GM12878 (cell line): ENCODE results near the gene MGA. TPM values are rescaled to one million over a fixed set of nuclear protein-coding genes. Genes with fewer than 3 reads are reported as not detected.

Experiments used
- ATAC-seq: fragments of 200-7000 bp; cut with Tn5 transposase; 3 replicates; pipeline ENCODE4 v1.9.1; 2020; ENCODE audit warnings: mild to moderate bottlenecking, moderate library complexity
- BruUV-seq: library from RNA; stranded (reverse); fragments of 400-500 nt; replicated peaks from 2 replicates; lab custom pipeline; 2021; lab: Mats Ljungman, UMichigan
- CTCF ChIA-PET: fragments of 300-600 bp; sonication (Branson Sonifier 250); formaldehyde crosslinking; extraction: SDS; loops from one replicate; lab custom pipeline; 2021; ENCODE audit warnings: inconsistent platforms; lab: Yijun Ruan, JAX
- POLR2A ChIA-PET: fragments of 350-600 bp; formaldehyde crosslinking; extraction: SDS; loops from one replicate; lab custom pipeline; 2021; ENCODE audit warnings: inconsistent platforms; lab: Charles Lee
- RAD21 ChIA-PET: fragments of 300-600 bp; sonication (Branson Sonifier 250); formaldehyde crosslinking; loops from one replicate; lab custom pipeline; 2023; ENCODE audit warnings: antibody characterized with exemption; ENCODE audit not compliant: unreplicated experiment; lab: Charles Lee
- SMC1A ChIA-PET: fragments of 300-600 bp; sonication (Branson Sonifier 250); formaldehyde crosslinking; loops from one replicate; lab custom pipeline; 2023; ENCODE audit not compliant: unreplicated experiment, uncharacterized antibody; lab: Charles Lee
- DNase-seq: peaks from one replicate; pipeline ENCODE4 v3.0.0-alpha.2; 2011; ENCODE audit warnings: low read depth, low spot score
- FAIRE-seq: peaks from 3 replicates; lab custom pipeline; 2011; peaks lifted over from hg19 to GRCh38; lab: Jason Lieb, UNC
- H2AFZ ChIP-seq: 2 replicates; pipeline ENCODE4 v1.6.0; 2011; ENCODE audit warnings: low read depth, low read length, control low read depth; ENCODE audit not compliant: control insufficient read depth
- H3K27ac ChIP-seq: 2 replicates; pipeline ENCODE4 v1.5.1; 2011; ENCODE audit warnings: control low read depth; ENCODE audit not compliant: control insufficient read depth, insufficient read depth
- H3K27me3 ChIP-seq, 2 experiments: replicated peaks in 1 of 2; 2 replicates each; pipeline versions ENCODE4 v1.6.0 to v1.6.1; 2011; ENCODE audit warnings: low read length in 1 of 2; ENCODE audit not compliant: control insufficient read depth in 2 of 2, insufficient read depth in 2 of 2
- H3K36me3 ChIP-seq, 2 experiments: 2 replicates each; pipeline ENCODE4 v1.5.1; 2011; ENCODE audit warnings: low read length in 1 of 2; ENCODE audit not compliant: control insufficient read depth in 2 of 2, insufficient read depth in 2 of 2
- H3K4me1 ChIP-seq: 2 replicates; pipeline ENCODE4 v1.6.1; 2011; ENCODE audit warnings: mild to moderate bottlenecking, low read length, moderate library complexity, mixed read lengths; ENCODE audit not compliant: control insufficient read depth, insufficient read depth
- H3K4me2 ChIP-seq: 2 replicates; pipeline ENCODE4 v1.6.0; 2011; ENCODE audit warnings: control low read depth; ENCODE audit not compliant: control insufficient read depth, insufficient read depth
- H3K4me3 ChIP-seq: fragments of 200-600 bp; sonication (generic); 2 replicates; pipeline ENCODE4 v1.5.1; 2016
- H3K79me2 ChIP-seq: 2 replicates; pipeline ENCODE4 v1.6.0; 2011; ENCODE audit warnings: low read length; ENCODE audit not compliant: control insufficient read depth, insufficient read depth
- H3K9ac ChIP-seq: 2 replicates; pipeline ENCODE4 v1.8.0; 2011; ENCODE audit warnings: low read length, control low read depth, mixed read lengths; ENCODE audit not compliant: control insufficient read depth, insufficient read depth
- H3K9me3 ChIP-seq: replicated peaks from 3 replicates; pipeline ENCODE4 v1.5.1; 2011; ENCODE audit warnings: mild to moderate bottlenecking, low read length; ENCODE audit not compliant: control insufficient read depth, insufficient read depth
- H4K20me1 ChIP-seq: 2 replicates; pipeline ENCODE4 v1.6.0; 2011; ENCODE audit not compliant: control insufficient read depth, insufficient read depth
- ASH2L ChIP-seq: fragments of 300-600, 200-600 bp; sonication (generic); IDR thresholded peaks from 2 replicates; pipeline ENCODE4 v1.6.1; 2017; ENCODE audit warnings: low read depth, mild to moderate bottlenecking, borderline replicate concordance
- EED ChIP-seq: sonication (generic); IDR thresholded peaks from 2 replicates; pipeline ENCODE4 v1.6.1; 2016; ENCODE audit warnings: antibody characterized with exemption, low read depth
- GATAD2B ChIP-seq: fragments of 450-650 bp; conservative IDR thresholded peaks from 2 replicates; pipeline ENCODE4 v1.6.1; 2017; ENCODE audit warnings: low read depth, mild to moderate bottlenecking, moderate library complexity
- IKZF1 ChIP-seq: fragments of 450-650 bp; conservative IDR thresholded peaks from 2 replicates; pipeline ENCODE4 v1.6.1; 2017; ENCODE audit warnings: antibody characterized with exemption, mild to moderate bottlenecking
- IRF5 ChIP-seq: fragments of 450-650 bp; IDR thresholded peaks from 2 replicates; pipeline ENCODE4 v1.6.1; 2017; ENCODE audit warnings: borderline replicate concordance
- KAT2A ChIP-seq: conservative IDR thresholded peaks from 2 replicates; pipeline ENCODE4 v1.6.1; 2011; ENCODE audit warnings: low read depth, low read length; ENCODE audit not compliant: control insufficient read depth
- MEF2A ChIP-seq: IDR thresholded peaks from 2 replicates; pipeline ENCODE4 v1.6.1; 2011; ENCODE audit warnings: low read depth, mild to moderate bottlenecking, low read length, moderate library complexity; ENCODE audit not compliant: insufficient read depth
- MYC ChIP-seq: IDR thresholded peaks from 2 replicates; pipeline ENCODE4 v1.6.1; 2011; ENCODE audit warnings: mild to moderate bottlenecking, low read length, moderate library complexity, inconsistent platforms; ENCODE audit not compliant: insufficient read depth, insufficient replicate concordance, insufficient read length, severe bottlenecking
- NR2C1 ChIP-seq: fragments of 450-650 bp; IDR thresholded peaks from 2 replicates; pipeline ENCODE4 v1.6.1; 2017; ENCODE audit warnings: antibody characterized with exemption, mild to moderate bottlenecking, moderate library complexity
- POU2F2 ChIP-seq: IDR thresholded peaks from 3 replicates; pipeline ENCODE4 v1.6.1; 2011; ENCODE audit warnings: low read depth, mild to moderate bottlenecking, low read length, borderline replicate concordance
- PRDM15 ChIP-seq: fragments of 450-650 bp; formaldehyde crosslinking; IDR thresholded peaks from 2 replicates; pipeline ENCODE4 v1.4.0; 2020; ENCODE audit warnings: mild to moderate bottlenecking, moderate library complexity
- RFX5 ChIP-seq: IDR thresholded peaks from 2 replicates; pipeline ENCODE4 v1.6.1; 2011; ENCODE audit warnings: low read depth, low read length, improper control_type of control experiment
- RUNX3 ChIP-seq: IDR thresholded peaks from 2 replicates; pipeline ENCODE4 v1.6.1; 2012; ENCODE audit warnings: low read length, inconsistent platforms
- SIN3A ChIP-seq: IDR thresholded peaks from 2 replicates; pipeline ENCODE4 v1.6.1; 2012; ENCODE audit warnings: low read depth, low read length, improper control_type of control experiment
- YBX1 ChIP-seq: fragments of 450-650 bp; IDR thresholded peaks from 2 replicates; pipeline ENCODE4 v1.6.1; 2016; ENCODE audit warnings: antibody characterized with exemption
- ZBTB11 ChIP-seq: fragments of 450-650 bp; formaldehyde crosslinking; IDR thresholded peaks from 2 replicates; pipeline ENCODE4 v1.5.0; 2022; ENCODE audit warnings: mild to moderate bottlenecking, missing genetic modification characterization
- WGBS: methylation state at CpG from one replicate; pipeline ENCODE4 v1.1.6; 2016; ENCODE audit warnings: low lambda C conversion rate; ENCODE audit not compliant: insufficient replicate concordance, insufficient coverage; ENCODE audit errors: missing lambda C conversion rate; 5-methylcytosine and 5-hydroxymethylcytosine counted together
- in situ Hi-C: fragments of 300-500 bp; cut with MboI; formaldehyde crosslinking; loops from 9 replicates; pipeline ENCODE4 v1.14.3; 2018; ENCODE audit warnings: mixed read lengths
- intact Hi-C: fragments of 100-400 bp; cut with micrococcal nuclease; formaldehyde crosslinking; loops from one replicate; pipeline ENCODE4 v1.14.2; 2022; ENCODE audit not compliant: unreplicated experiment
- polyA plus RNA-seq, 11 experiments: library from polyadenylated mRNA; depleted of rRNA in 4 of 11; unstranded in 6 of 11; stranded (reverse) in 5 of 11; fragments of >200 nt; fragmentation: Nextera tagmentation in 4 of 11; fragmentation: Illumina TruSeq in 1 of 11; extraction: Ambion mirVana in 4 of 11; extraction: Trizol in 1 of 11; gene quantifications; 1 replicate in 1 of 11; 2 replicates in 10 of 11; pipeline versions ENCODE4 v1.2.1 to v1.2.3, GENCODE V29; 2011 to 2016; ENCODE audit warnings: inconsistent platforms in 2 of 11, missing spikeins in 2 of 11, low read depth in 1 of 11
- total RNA-seq, 4 experiments: library from RNA; depleted of rRNA in 3 of 4; stranded (reverse); fragments of >200 nt in 3 of 4; fragmentation: Illumina TruSeq in 1 of 4; extraction: Trizol in 1 of 4; gene quantifications; 2 replicates each; pipeline versions ENCODE4 v1.2.1 to v1.2.3, GENCODE V29; 2013 to 2021

MGA gene
- total and polyA plus RNA-seq, 10 of the 15 experiments (the other 5 are each of a cell fraction or from before 2014, with no cell fraction given), result 2.6 to 29.6 (median 17.0) TPM

GRCh38 chr15:41655716-41656115 is 4.5 kb upstream of the MGA start (continued):
- TF ChIP-seq IRF5 (no peak), RFX5 (no peak), MEF2A (no peak), GATAD2B (no peak)

- intact Hi-C loops (no loop called here), in situ Hi-C loops (no loop called here)
- no peak overlapping the region for H3K4me2 ChIP-seq
- H3K27me3 ChIP-seq, result no peaks in the 10 kb centered on the region; a peak in 1 of 4 replicates
- RAD21 ChIA-PET, result no interaction called here
- DNase-seq (no peak), FAIRE-seq (no peak), ATAC-seq (no peak)
- no peak overlapping the region for H2AFZ ChIP-seq
- H3K27ac ChIP-seq, result no peak overlapping the region
- 0% methylated on average over 2 of the region's 2 CpGs for WGBS
- no TSS peak for BruUV-seq
- no peaks in the 10 kb centered on the region for H4K20me1 ChIP-seq
- TF ChIP-seq NR2C1 (no peak), MYC (no peak), ZBTB11 (no peak), SIN3A (no peak), RUNX3 (no peak), YBX1 (no peak), EED (no peak), IKZF1 (no peak), KAT2A (no peak), ASH2L (no peak), POU2F2 (no peak), PRDM15 (CRISPR knock-in tag) (no peak)
- POLR2A ChIA-PET, result no interaction called here
- H3K4me3 ChIP-seq, result no peak overlapping the region
- no peak overlapping the region for H3K9ac ChIP-seq
- peaks cover 15% of the 10 kb centered on the region for H3K4me1 ChIP-seq
- CTCF ChIA-PET, result no interaction called here
- H3K36me3 ChIP-seq, result no peaks in the 10 kb centered on the region
- peaks cover 2% of the 10 kb centered on the region; the same call in 2 of the 3 replicates for H3K9me3 ChIP-seq
- H3K79me2 ChIP-seq, result peaks cover 5% of the 10 kb centered on the region
- SMC1A ChIA-PET, result interaction anchor here (0.6 kb wide), 1 partner anchor 18 kb away, joined by 3 read pairs; no protein-coding TSS in a partner anchor
Measured at GRCh38 chr15:41656188-41656587, 4.0 kb upstream of the MGA start.
